CD4-positive, alpha-beta T cell treated with Interleukin-4 for 1 hour (primary cell): ENCODE data around the gene ACVR1.
A peak's percentile ranks its signal among the peaks of the same experiment; 100 is the strongest.

Source experiments
- DNase-seq, 2 donors: peaks; one replicate each; pipeline ENCODE4 v3.0.0-alpha.2; 2020 to 2022

Gene ACVR1

GRCh38 chr2:157876066-157876785, at the start of gene ACVR1:
TSS of gene ACVR1 (minus strand) at chr2:157876330. CDS start at chr2:157799493, 76,837 bp downstream.
- peak; percentile 85 to 87 for DNase-seq

- no peak for DNase-seq
These were observed 48.9 kb upstream of the ACVR1 start for GRCh38 chr2:157925071-157925470.

DNA sequence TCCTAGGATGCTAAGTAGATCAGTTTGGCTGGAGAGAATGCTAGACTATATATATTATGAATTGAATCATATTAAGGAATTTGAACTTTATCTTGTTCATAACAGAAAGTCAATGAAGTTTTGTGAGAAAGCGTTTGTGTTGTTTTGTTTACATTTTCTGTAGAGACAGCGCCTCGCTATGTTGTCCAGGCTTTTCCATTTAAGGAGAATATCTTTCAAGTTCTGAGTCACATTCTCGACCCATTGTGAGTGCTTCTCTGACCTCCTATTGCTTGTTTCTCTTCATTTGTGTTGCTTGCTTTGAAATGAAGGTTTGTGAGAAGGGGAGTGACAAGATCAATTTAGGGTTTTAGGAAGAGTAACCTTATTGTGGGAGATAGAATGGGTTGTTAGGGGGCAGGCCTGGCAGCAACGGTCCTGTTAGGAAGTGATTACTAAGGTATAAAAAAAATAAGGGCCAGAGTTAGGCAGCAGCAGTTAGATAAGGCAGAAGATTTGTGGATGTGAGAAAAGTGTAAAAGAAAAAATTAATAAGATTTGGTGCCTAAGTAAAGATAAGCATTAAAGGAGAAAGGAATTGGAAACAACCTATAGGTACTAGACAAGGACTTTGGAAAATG, 47.6 kb upstream of the ACVR1 start:
- DNase-seq: no peak

DNA sequence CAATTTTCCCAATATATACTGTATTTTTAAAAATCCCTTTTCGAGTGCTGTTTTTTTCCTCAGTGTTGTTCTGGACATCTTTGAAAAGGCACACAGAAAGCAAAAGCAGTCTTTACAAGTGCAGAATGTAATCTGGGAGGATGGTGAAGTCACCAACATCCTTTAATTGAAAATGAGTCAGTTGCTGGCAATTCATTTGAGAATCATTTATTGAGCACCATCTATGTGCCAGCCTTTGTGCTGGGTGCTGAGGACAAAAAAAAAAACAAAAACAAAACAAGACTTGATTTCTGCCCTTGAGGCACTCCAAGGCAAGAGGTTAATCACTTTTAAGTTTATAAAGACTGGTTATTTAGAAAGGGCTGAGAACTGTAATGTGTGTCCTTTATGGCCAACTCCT, 46.7 kb upstream of the ACVR1 start:
- DNase-seq: no peak

DNA sequence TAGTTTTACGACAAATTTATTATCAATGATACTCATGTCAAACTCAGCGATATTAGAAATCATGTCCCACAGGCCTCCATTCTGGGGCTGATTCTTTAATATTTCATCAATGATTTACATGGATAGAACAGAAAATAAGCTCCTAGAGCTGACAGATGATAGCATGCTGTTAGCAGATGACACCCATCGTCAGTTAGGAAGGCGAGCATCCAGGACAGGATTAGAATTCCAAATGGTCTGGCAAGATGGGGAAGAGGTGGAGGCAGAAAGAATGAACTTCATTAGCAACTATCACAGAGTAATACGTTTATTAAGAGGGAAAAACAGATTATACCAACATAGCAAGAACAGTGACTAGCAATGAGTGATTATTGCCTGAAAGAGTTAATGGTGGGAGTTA, 46.2 kb upstream of the ACVR1 start:
- DNase-seq: no peak

- no peak for DNase-seq
These were observed 44.6 kb upstream of the ACVR1 start for GRCh38 chr2:157920736-157921135.

- DNase-seq: no peak
These were observed 43.1 kb upstream of the ACVR1 start for GRCh38 chr2:157919181-157919580.

DNA sequence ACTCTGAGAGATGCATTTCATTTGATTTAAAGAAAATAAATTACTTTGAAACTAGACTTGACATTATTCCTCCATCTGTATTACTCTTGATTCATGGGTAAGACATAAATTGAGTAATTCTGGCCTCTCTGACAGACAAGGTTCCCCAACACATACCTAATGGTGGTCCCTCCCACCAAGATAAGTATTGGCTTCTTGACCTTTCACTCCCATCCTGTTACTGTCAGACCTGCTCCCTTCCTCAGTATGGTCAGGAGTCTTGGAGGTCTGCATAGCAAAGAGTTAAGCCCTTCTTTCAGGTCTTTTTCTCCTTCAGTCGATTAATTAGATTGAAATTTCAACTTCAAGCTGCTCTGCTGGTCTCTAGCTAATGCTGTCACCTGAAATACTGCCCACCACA, 42.2 kb upstream of the ACVR1 start:
- DNase-seq: no peak

GRCh38 chr2:157911750-157912149, 35.6 kb upstream of the ACVR1 start:
- no peak for DNase-seq

- no peak for DNase-seq
These were observed 35.1 kb upstream of the ACVR1 start for GRCh38 chr2:157911246-157911645.

- no peak for DNase-seq
These were observed 29.0 kb upstream of the ACVR1 start for GRCh38 chr2:157905092-157905491.

- DNase-seq: no peak
These were observed 27.5 kb upstream of the ACVR1 start for GRCh38 chr2:157903626-157904025.

DNA sequence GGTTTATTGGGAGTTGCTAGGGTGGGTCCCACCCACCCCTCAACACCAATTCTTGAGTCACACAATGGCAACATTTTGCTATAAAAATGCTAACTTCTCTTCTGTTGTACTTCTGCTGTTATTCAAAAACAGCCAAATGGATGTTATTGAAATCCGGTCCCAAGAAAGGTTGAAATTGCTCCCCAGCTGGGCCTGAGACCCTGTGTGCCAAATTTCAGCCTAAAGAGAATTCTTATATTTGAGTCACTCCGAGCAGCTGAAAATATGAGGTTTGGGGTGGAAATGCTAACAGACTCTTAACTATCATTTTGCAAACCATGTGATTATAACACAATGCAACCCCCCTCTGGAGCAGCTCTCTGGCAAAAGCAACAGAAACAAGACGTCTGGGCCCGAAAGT, 27.0 kb upstream of the ACVR1 start:
- DNase-seq: no peak

DNA sequence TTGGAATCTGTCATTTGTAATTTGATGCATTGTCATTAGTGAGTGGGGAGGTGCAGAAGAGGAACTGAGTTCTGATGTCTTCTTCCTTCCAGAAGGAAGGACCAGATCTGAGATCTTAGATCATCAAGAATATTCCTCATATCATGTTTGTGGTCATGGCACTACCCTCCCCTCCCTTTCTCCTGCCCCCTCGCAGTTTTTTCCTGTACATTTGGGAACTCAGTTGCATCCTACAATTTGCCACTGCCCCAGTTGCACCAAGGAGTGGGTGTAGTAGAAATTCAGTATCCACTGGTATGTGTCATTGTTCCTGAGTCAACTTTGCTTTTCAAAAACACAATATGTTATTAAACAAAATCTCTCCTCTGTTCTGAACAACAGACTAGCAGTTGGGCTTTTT, 26.6 kb upstream of the ACVR1 start:
- no peak for DNase-seq

- peak in 1 of 2 donors; percentile 35 for DNase-seq
These were observed 25.2 kb upstream of the ACVR1 start for GRCh38 chr2:157901325-157901724.

- DNase-seq: no peak
These were observed 24.6 kb upstream of the ACVR1 start for GRCh38 chr2:157900684-157901083.

DNA sequence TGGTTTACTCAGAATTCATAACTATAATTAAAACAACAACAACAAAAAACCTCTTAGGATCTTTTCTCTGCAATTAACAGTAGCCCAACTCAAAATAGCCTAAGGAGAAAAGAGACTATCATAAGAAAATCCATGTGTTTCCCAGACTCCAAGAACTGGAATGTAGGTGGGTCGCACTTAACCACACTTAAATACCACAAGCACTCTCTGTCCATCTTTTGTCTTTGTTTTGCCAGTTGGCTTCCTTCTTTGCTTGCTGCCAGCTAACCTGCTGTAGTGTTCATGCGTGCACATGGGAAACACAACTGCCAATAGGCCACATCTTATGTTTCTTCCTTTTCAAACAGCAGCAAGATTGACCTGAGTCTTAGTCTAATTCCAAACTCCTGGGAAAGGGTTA, 24.1 kb upstream of the ACVR1 start:
- DNase-seq: peak in 1 of 2 donors; percentile 44

- DNase-seq: peak in 1 of 2 donors; percentile 61
These were observed 23.2 kb upstream of the ACVR1 start for GRCh38 chr2:157899125-157899839.

DNA sequence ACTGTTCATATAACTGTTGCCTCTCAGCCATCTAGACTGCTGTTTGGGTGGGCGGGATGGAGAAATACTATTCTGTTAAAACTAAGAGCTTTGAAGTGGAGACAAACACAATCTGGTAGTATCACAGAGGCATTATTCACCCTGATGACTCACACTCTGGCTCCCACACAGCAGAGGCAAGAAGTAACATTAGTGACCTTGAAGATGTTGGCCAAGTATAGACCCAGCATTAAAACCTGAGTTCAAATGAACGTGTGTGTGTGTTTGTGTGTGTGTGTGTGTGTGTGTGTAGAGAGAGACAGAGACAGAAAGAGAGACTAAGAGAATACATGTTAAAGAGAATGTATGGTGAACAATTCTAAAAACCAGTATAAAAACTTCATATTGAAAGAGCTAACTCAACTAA, 22.5 kb upstream of the ACVR1 start:
- peak; percentile 45 to 64 for DNase-seq

GRCh38 chr2:157897106-157897971, 21.2 kb upstream of the ACVR1 start:
- peak; percentile 44 to 68 for DNase-seq

GRCh38 chr2:157895531-157895930, 19.4 kb upstream of the ACVR1 start:
- peak in 1 of 2 donors; percentile 34 for DNase-seq

- DNase-seq: no peak
These were observed 18.7 kb upstream of the ACVR1 start for GRCh38 chr2:157894694-157895435.
